Spleen (tissue), 11 donors: ENCODE results near the gene ANKRD22. TPM values are rescaled to one million over a fixed set of nuclear protein-coding genes. Genes with fewer than 3 reads are reported as not detected.
"Not testable (repeated sequence)": the region's sequence is repeated elsewhere in the genome, so short reads cannot be mapped to it uniquely, and the experiment has no call there.

ENCODE experiments used
- DNase-seq: peaks from one replicate; pipeline ENCODE4 v3.0.0-alpha.2; 2020
- H3K27ac ChIP-seq, 8 donors: fragments of 200-600 bp; sonication (generic) in 7 of 8; 1 replicate in 4 of 8; 2 replicates in 4 of 8; pipeline versions ENCODE4 v1.5.0 to v1.8.0; 2016 to 2021; ENCODE audit warnings: inconsistent platforms in 4 of 8, mild to moderate bottlenecking in 4 of 8, moderate library complexity in 1 of 8
- H3K27me3 ChIP-seq, 7 donors: fragments of 200-600 bp; sonication (generic) in 6 of 7; replicated peaks in 1 of 7; 1 replicate in 4 of 7; 2 replicates in 3 of 7; pipeline versions ENCODE4 v1.5.0 to v1.8.0; 2016 to 2021; ENCODE audit warnings: inconsistent platforms in 3 of 7, mild to moderate bottlenecking in 1 of 7
- H3K36me3 ChIP-seq, 6 donors: fragments of 200-600 bp; sonication (generic) in 5 of 6; 1 replicate in 4 of 6; 2 replicates in 2 of 6; pipeline versions ENCODE4 v1.5.0 to v1.8.0; 2016 to 2021; ENCODE audit warnings: inconsistent platforms in 2 of 6
- H3K4me1 ChIP-seq, 6 donors: fragments of 200-600 bp; sonication (generic) in 5 of 6; 1 replicate in 3 of 6; 2 replicates in 3 of 6; pipeline versions ENCODE4 v1.5.0 to v1.8.0; 2016 to 2021; ENCODE audit warnings: inconsistent platforms in 3 of 6
- H3K4me3 ChIP-seq, 8 donors: fragments of 200-600 bp; sonication (generic) in 7 of 8; 1 replicate in 4 of 8; 2 replicates in 4 of 8; pipeline versions ENCODE4 v1.5.0 to v1.8.0; 2016 to 2021; ENCODE audit warnings: inconsistent platforms in 4 of 8, mild to moderate bottlenecking in 4 of 8, moderate library complexity in 2 of 8
- H3K9me3 ChIP-seq, 8 donors: fragments of 200-600 bp; sonication (generic) in 7 of 8; 1 replicate in 4 of 8; 2 replicates in 4 of 8; pipeline versions ENCODE4 v1.5.0 to v1.8.0; 2016 to 2021; ENCODE audit warnings: inconsistent platforms in 4 of 8
- CTCF ChIP-seq, 11 experiments: fragments of 200-600 bp in 7 of 11; fragments of 450-650 bp in 4 of 11; sonication (generic) in 4 of 11; IDR thresholded peaks in 8 of 11; conservative IDR thresholded peaks in 3 of 11; 1 replicate in 7 of 11; 2 replicates in 4 of 11; pipeline versions ENCODE4 v1.4.0 to v1.8.0; 2016 to 2021; ENCODE audit warnings: antibody characterized with exemption in 11 of 11, inconsistent platforms in 4 of 11, mild to moderate bottlenecking in 1 of 11
- POLR2A ChIP-seq, 3 donors: fragments of 450-650 bp; IDR thresholded peaks; one replicate each; pipeline ENCODE4 v1.5.1; 2017; ENCODE audit warnings: antibody characterized with exemption in 3 of 3, mild to moderate bottlenecking in 1 of 3
- POLR2AphosphoS5 ChIP-seq, 3 donors: sonication (generic); formaldehyde crosslinking; IDR thresholded peaks; one replicate each; pipeline ENCODE4 v1.5.1; 2017; ENCODE audit warnings: antibody characterized with exemption in 3 of 3
- WGBS, 5 donors: extraction: QIAGEN DNeasy Blood & Tissue Kit in 3 of 5; methylation state at CpG; one replicate each; pipeline versions ENCODE4 v1.1.5 to v1.1.7; 2013 to 2018; 5-methylcytosine and 5-hydroxymethylcytosine counted together
- intact Hi-C: fragments of 100-400 bp; cut with DNase I; formaldehyde crosslinking; loops from one replicate; pipeline ENCODE4 v1.15.0; 2023; ENCODE audit warnings: low total_unique reads
- polyA plus RNA-seq, 3 donors: library from polyadenylated mRNA; stranded (reverse); fragments of 200-250 nt; gene quantifications; one replicate each; pipeline ENCODE4 v1.2.1, GENCODE V29; 2013
- total RNA-seq, 7 donors: library from RNA; depleted of rRNA in 3 of 7; stranded (reverse); fragments of >200 nt in 3 of 7; fragmentation: NEBNext Ultra II Directional in 4 of 7; extraction: Animal tissue kit (Norgen Biotek cat#: 25700) in 4 of 7; gene quantifications; one replicate each; pipeline versions ENCODE4 v1.1.0 to v1.2.1, GENCODE V29; 2016 to 2021
- donor health status: healthy with polysubstance abuse.
- donor health status: DM: no; HTN: no; CAD: no; lungs with moderate emphysema.
- donor health status: DM: no; HTN: no; CAD: no.
- donor health status: Bipolar disorder and iron deficiency.
- donor health status: healthy.
- donor health status: DM: no; HTN: no; CAD: no.
- donor health status: DM: yes; HTN: yes; CAD: no.

Gene ANKRD22
- total and polyA plus RNA-seq, 10 donors, result 2.2 to 11.5 (median 7.0) TPM

- no peak overlapping the region for H3K4me3 ChIP-seq
- peak overlapping the region in 7 of 8 donors; percentile 9 to 80 (median 55) for H3K27ac ChIP-seq
- 61 to 84% (median 70%) methylated on average over 5 of the region's 5 CpGs for WGBS, 5 donors
- TF ChIP-seq POLR2AphosphoS5 (IDR thresholded peaks at IDR 0.05) (no peak), CTCF (IDR thresholded peaks at IDR 0.05 in 8 of 11, conservative IDR thresholded peaks at IDR 0.05 in 3 of 11) (no peak), POLR2A (IDR thresholded peaks at IDR 0.05) (no peak)
- no peaks in the 10 kb centered on the region for H3K27me3 ChIP-seq
- H3K9me3 ChIP-seq, result no peaks in the 10 kb centered on the region
- H3K36me3 ChIP-seq, result no peaks in the 10 kb centered on the region
- intact Hi-C loops, result no loop called here
- no peak for DNase-seq
- H3K4me1 ChIP-seq, result peaks cover 0 to 20% (median under 1%) of the 10 kb centered on the region in 6 donors
Observed at GRCh38 chr10:88840881-88841280, 10.8 kb downstream of the ANKRD22 start.

- H3K36me3 ChIP-seq, result no peaks in the 10 kb centered on the region
- DNase-seq, result no peak
- peak overlapping the region in 3 of 8 donors; percentile 63 to 80 (median 63) for H3K27ac ChIP-seq
- TF ChIP-seq POLR2A (IDR thresholded peaks at IDR 0.05) (no peak), POLR2AphosphoS5 (IDR thresholded peaks at IDR 0.05) (no peak), CTCF (IDR thresholded peaks at IDR 0.05 in 8 of 11, conservative IDR thresholded peaks at IDR 0.05 in 3 of 11) (no peak)
- H3K27me3 ChIP-seq, result no peaks in the 10 kb centered on the region
- 91 to 100% (median 97%) methylated on average over 3 of the region's 3 CpGs for WGBS, 5 donors
- intact Hi-C loops, result no loop called here
- H3K4me3 ChIP-seq, result no peak overlapping the region
- no peaks in the 10 kb centered on the region for H3K9me3 ChIP-seq
- H3K4me1 ChIP-seq, result peaks cover 0 to 28% (median 9%) of the 10 kb centered on the region in 6 donors
Observed at GRCh38 chr10:88840104-88840503, 11.5 kb downstream of the ANKRD22 start.

- DNase-seq, result no peak
- intact Hi-C loops, result no loop called here
- peaks cover 0 to 41% (median 15%) of the 10 kb centered on the region in 6 donors for H3K4me1 ChIP-seq
- H3K27ac ChIP-seq, result no peak overlapping the region
- H3K27me3 ChIP-seq, result no peaks in the 10 kb centered on the region
- H3K4me3 ChIP-seq, result no peak overlapping the region
- TF ChIP-seq POLR2A (IDR thresholded peaks at IDR 0.05), result no peak
- H3K36me3 ChIP-seq, result no peaks in the 10 kb centered on the region
- no peaks in the 10 kb centered on the region for H3K9me3 ChIP-seq
- 89 to 99% (median 92%) methylated on average over 5 of the region's 5 CpGs for WGBS, 5 donors
Observed at GRCh38 chr10:88838766-88839350, 12.8 kb downstream of the ANKRD22 start.

- H3K27ac ChIP-seq, DNase-seq, H3K9me3 ChIP-seq, H3K27me3 ChIP-seq, H3K36me3 ChIP-seq, intact Hi-C loops, H3K4me3 ChIP-seq: not testable (repeated sequence)
- peaks cover 0 to 53% (median 19%) of the 10 kb centered on the region in 6 donors for H3K4me1 ChIP-seq
Observed at GRCh38 chr10:88837632-88838031, 14.0 kb downstream of the ANKRD22 start.

DNA sequence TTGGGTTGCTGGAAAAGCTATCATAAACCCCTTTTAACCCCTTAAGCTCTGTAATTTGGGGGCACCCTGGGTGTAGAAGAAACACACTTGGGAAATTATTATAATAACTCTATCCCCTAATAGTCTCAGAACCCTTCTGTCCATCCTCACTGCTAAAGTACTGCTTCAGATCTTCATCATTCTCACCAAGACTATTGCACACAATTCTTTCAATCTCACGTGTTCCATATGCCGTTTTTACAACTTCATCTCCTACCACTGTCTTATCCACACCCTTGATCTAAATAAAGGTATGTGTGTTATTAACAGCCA is 15.8 kb downstream of the ANKRD22 start:
- Histone ChIP-seq H3K27me3 (no peaks in the 10 kb centered on the region), H3K36me3 (peaks cover 0 to 9% (median 0%) of the 10 kb centered on the region in 6 donors), H3K4me1 (peaks cover 0 to 58% (median 22%) of the 10 kb centered on the region in 6 donors), H3K4me3 (no peak overlapping the region), H3K9me3 (no peaks in the 10 kb centered on the region), H3K27ac (peak overlapping the region in 4 of 8 donors; percentile 66 to 80 (median 69))
- TF ChIP-seq CTCF (IDR thresholded peaks at IDR 0.05 in 8 of 11, conservative IDR thresholded peaks at IDR 0.05 in 3 of 11) (no peak), POLR2AphosphoS5 (IDR thresholded peaks at IDR 0.05) (no peak), POLR2A (IDR thresholded peaks at IDR 0.05) (no peak)
- intact Hi-C loops, result loop anchor here (2.0 kb wide), 1 partner anchor 97 kb away; no protein-coding TSS in a partner anchor
- DNase-seq, result no peak
- 21 to 36% (median 24%) methylated on average over 2 of the region's 2 CpGs for WGBS, 5 donors
